Mesenteric fat pad (tissue), 1 donor: ENCODE measurements around the gene TMEM150B. TPM values are rescaled to one million over a fixed set of nuclear protein-coding genes. Genes with fewer than 3 reads are reported as not detected.

ENCODE experiments used
- DNase-seq: peaks from one replicate; pipeline ENCODE4 v3.0.0-alpha.2; 2020; ENCODE audit warnings: low spot score
- total RNA-seq: library from RNA; stranded (reverse); fragmentation: NEBNext Ultra II Directional; extraction: Animal tissue kit (Norgen Biotek cat#: 25700); gene quantifications from one replicate; pipeline ENCODE4 v1.2.1, GENCODE V29; 2021
- donor health status: DM: yes; HTN: yes; CAD: no.

TMEM150B gene
- total RNA-seq, 1 donor from 2014 or later, result 7.1 TPM

DNA sequence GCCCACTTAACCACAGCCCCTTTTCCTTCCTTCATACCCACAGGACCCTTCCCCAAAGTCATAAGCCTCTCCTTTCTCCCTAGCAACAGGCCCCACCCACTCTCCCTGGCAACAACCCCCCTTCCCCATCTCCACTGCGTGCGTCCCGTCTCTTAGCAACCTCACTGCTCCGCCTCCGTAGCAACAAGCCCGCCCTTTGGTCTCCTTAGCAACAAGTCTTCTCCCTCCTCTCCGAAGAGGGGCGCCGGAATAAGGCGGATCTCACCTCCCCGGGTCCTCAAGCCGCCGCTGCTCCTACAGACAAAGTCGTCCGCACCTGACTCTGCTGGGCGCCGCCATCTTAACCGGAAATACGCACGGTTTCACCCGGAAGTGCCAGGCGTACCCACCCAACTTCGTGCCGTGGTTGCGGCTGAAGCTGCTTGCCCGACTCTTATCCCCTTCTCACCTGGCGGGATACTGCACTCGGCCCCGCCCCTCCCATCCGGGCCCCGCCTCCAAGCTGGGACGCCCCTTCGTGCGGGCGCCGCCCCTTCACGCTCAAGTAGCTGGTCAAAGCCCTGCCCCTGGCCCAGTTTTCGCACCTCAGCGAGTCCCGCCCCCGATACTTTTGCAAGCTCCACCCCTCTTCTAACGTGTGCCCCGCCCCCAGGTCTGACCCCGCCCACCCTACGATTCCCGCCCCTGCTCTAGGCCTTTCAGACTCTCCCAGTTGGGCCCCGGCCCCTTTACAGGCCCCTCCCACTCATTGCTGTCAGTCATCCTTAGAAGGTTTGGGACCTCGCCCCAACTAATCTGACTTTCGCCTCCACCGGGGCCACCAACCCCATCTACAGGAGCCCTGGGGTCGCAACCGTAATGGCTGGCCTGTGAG is 45.1 kb downstream of the TMEM150B start, which contains the start of gene HSPBP1:
Gene HSPBP1 (minus strand): TSS at position 341 of the 874 bp plus-strand sequence. CDS start 502 bp downstream, outside the sequence.
- peak; percentile 97 for DNase-seq

DNA sequence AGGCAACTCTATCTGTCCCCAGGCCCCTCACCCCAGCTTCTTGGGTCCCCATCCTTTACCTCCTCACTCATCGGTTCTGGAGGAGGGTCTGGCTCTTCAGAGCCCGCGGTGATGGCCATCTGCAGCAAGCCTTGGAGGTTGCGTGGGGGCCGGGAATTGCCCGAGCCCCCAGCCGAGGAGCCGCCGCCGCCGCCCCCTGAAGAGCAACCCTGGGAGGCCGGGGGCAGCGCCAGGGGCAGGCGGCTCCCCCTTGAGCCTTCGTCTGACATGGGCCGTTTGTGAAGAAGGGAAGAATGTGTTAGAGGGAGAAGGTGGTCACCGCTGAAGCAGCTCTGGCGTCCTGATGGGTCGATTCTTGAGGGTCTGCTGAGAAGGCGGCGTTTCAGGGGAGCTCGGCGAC is 45.8 kb downstream of the TMEM150B start:
- DNase-seq, result no peak

DNA sequence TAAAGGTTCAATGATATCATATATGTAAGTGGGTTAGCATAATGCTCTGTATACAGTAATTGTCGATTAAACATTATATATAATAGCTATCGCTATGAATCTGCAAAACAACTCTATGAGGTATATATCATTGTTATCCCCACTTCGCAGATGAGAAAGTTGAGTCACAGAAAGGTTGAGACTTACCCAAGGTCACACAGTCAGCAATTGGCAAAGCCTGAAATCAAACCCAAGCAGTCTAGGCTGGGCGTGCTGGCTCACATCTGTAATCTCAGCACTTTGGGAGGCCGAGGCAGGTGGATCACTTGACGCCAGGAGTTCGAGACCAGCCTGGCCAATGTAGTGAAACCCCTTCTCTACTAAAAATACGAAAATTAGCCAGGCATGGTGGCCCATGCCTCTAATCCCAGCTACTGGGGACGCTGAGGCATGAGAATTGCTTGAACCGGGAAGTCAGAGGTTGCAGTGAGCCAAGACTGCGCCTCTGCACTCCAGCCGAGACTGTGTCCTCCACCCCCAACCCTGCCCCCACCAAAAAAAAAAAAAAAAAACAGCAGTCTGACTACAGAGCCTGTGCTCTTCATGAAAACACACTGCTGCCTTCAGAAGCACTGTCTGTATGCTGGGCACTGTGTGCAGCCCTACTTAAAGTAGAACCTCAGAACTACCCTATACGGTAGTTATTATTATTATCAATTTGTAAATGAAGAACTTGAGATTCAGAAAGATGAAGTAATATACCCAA is 46.6 kb downstream of the TMEM150B start:
- no peak for DNase-seq

DNA sequence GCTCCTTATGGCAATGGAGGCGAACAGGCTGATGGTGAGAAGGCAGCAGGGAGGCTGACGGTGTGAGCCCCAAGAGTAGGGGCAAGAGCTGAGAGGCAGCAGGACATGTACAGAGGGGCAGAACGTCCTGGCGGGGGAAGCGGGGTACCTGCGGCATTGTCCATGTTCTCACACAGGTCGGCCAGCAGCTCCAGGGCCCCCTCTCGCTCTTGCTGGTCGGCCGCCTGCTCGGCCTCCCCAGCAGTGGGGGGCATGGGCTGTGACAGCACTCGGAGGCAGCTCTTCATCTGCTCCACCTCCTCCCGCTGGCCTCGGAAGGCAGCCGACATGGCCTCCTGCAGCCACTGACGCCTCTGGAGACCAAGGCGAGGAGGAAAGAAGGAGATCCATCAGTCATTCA is 47.6 kb downstream of the TMEM150B start:
- no peak for DNase-seq

DNA sequence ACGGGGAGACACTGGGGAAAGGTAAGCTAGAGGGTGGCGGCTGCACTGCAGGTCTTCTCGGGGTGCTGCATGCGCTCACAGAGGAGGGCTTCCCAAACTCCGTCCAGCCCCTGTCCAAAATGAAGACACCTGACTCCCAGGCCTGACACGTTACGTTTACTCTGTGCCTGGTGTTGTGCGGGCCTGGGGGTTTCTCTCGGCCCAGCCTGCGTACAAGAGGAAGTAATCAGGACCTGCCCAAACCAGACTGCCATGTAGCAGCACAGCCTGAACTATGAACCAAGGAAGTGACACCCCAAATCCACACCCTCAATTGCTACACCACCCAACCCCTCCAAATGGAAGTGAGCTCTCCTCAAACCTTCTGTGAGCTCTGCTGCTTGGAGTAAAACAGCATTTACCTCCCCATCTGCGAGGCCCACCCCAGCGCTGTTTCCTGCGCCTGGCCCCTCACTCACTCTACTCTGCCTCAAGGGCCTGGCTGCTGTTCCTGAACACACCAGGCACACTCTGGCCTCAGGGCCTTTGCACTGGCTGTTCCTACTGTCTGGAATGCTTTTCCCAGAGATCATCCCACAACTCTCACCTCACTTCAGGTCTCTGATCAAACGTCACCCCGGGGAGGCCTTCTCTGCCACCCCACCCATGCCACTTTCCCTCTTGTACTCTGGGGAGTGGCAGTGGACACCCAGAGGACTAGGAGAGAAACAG is 48.3 kb downstream of the TMEM150B start:
- no peak for DNase-seq

DNA sequence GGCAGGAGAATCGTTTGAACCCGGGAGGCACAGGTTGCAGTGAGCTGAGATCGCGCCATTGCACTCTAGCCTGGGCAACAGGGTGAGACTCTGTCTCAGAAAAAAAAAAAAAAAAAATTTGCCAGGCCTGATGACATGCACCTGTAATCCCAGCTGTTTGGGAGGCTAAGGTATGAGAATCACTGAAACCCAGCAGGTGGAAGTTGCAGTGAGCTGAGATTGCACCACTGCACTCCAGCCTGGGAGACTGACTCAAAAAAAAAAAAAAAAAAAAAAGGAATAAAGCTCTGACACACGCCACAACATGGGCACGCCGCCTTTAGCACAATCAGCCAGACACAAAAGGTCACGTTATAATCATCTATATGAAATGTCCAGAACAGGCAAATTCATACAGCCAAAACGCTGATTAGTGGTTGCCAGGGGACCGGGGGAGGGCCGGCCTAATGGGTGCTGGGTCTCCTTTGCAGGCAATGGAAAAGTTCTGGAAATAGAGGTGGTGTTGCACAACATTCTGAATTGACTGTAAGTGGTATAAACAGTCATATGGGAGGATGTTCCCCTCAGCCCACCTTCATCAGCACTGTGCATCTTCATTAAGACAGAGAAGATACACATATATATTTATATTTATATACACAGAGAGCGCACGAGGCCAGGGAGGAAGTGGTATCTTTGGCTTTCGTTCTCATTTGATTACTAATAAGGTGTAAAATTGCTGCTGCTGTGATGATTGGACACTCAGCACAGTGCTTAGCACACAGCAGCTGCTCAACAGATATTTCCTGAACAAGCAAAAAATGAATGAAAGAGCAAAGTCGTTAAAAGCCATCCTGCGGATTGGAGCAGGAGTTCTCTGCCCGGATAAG is 49.1 kb downstream of the TMEM150B start:
- no peak for DNase-seq

DNA sequence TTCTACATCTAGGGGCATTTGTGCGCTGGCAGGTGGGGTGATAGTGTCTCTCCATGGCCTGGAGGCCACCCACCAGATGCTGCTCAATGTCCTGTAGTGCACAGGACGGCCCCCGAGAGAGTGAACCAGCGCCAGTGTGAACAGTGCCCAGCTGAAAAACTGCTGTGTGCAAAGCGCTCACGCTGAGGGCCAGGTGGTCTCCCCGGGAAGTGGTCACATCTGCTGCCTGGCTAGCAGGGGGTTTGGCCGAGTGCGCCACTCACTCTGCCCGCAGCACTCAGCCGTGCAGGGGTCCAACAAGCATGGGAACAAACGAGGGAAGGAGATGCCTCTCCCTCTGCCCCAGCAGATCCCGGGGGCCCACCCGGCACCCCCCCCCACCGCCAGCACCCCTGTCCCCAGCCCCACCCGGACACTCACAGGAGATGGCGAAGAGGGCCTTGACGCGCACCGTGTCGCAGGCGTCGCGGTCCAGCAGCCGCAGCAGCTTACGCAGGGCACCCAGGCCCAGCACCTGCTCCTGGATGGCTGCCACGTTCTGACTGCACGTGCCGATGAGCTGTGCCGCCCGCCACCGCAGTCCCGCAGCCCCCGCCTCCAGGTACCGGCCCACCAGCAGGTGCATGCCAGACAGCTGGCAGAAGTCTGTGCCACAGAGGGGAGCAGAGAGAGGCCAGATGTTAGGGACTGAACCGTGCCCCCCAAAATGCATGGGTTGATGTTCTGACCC is 51.0 kb downstream of the TMEM150B start:
- DNase-seq, result no peak

DNA sequence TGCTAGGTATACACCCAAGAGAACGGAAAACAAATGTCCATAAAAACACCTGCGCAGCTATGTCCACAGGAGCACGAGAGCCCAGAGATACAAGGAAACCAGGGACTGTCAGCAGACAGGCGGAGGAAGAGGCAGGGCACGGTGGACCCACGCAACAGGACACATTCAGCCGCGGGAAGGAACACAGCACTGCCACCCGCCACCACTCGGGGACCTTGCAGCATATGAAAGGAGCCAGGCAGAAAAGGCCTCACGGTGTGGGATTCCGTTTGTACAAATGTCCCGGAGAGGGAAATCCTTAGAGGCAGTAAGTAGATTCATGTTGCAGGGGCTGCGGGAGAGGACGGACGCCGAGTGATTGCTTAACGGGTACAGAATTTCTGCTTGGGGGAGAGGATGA is 53.0 kb downstream of the TMEM150B start:
- no peak for DNase-seq

DNA sequence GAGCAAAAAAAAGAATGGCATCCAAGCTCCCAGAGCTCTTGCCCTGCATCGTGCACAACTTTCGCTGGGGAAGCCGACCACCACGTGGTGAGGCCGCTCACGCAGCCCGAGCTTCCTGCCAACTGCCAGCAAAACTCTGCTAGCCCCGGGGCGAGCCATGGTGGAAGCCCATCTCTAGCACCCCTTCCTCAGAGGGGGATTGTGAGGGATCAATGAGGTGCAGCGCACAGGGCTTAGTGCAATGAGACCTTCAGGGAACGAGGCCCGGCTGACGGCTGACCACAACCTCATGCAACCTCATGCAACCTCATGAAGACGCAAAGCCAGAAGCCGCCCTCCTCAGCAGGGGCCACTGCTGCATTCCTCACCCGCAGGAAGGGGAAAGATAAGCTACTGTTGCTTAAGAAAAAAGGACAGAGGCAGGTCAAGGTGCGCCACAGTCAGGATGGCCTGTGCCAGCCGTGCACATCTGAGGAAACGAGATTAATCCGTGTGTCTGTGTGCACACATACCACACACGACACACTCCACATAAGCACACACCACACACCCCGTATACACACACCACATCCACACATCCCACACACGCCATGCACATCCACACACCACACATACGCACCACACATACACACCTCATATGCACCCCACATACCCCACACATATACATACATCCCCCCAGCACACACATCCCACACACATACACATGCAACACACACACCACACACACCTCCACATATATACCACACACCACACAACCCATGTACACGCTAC is 54.8 kb downstream of the TMEM150B start:
- no peak for DNase-seq

DNA sequence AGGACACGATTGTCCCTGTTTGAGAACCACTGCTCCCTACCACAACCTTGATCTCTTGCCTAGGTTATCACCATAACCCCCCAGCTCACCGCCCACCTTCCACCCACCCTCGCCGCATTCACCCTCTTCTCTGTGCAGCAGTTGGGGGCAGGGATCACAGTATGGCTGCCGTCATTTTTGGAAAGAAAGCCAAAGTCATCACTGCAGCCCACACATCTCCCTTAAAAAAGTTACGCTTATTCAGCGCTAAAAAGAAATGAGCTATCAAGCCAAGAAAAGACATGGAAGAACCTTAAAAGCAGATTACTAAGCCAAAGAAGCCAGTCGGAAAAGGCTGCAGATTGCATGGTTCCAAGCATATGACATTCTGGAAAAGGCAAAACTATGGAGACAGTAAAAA is 55.8 kb downstream of the TMEM150B start:
- no peak for DNase-seq

DNA sequence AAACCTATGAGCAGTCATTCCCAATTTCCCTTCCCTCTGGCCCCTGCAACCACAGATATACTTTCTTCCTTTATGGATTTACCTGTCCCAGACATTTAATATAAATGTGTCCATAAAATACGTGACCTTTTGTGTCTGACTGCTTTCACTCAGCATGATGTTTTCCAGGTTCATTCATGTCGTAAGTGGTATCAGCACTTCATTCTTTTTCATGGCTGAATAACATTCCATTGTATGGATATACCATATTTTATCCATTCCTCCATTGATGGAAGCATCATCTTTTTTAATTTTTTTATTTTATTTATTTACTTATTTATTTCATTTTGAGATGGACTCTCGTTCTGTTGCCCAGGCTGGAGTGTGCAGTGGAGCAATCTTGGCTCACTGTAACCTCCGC is 58.3 kb downstream of the TMEM150B start:
- no peak for DNase-seq

DNA sequence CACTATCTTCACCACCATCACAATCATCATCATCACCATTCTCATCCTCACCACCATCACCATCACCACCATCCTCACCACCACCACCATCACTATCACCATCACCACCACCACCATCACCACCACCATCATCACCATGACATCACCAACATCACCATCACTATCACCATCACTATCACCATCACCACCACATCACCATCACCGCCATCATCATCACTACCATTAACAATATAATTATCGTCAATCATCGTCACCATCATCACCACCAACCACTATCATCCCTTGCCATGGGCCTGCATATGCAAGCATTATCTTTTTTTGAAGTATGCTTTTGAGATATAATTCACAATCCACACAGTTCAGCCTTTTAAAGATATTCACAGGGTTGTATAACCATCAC is 58.7 kb downstream of the TMEM150B start:
- DNase-seq, result no peak

DNA sequence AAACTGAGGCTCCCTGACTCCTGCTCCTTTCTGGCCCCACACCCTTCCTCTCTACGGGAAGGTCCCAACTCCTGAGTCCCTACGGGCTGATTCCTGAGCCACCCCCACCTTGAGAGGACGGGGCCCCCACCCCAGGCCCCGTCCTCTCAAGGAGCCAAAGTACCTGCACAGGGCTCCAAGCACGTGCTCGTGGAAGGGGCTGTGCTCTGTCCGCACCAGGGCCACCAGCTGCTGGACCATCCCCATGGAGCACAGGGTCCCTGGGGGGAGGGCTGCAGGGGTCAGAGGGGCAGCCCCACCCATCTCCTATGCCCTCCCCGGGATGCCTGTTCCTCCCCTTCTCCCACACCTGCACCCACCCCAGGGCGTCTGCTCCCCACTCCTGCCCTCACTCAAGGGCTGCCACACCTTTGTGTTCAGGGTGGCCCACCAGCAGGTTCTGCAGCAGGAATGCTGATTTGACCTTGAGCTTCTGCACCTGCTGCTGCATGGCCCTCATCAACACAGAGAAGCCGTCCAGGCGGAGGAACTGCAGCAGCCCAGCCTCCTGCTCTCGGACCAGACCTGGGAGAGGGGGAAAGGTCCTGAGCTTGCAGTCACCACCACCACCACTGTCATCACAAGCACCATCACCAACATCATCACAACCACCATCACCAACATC is 59.3 kb downstream of the TMEM150B start:
- DNase-seq, result no peak

DNA sequence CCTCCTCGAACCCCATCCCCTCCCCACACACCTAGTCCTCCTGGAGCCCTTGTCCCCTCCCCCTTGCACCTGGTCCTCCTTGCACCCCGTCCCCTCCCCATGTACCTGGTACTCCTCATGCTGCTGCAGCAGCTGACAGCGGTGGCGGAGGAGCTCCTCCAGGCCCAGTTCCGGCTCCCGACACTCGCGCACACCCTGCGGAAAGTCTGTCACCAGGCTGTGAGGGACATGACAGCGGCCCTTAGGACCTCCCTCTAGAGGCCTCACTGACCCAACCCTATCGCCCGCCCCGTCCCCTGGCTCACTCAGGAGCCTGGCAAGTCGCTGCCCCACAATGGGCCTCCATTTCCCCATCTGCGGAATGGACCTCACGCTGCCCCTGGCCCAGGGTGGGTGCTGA is 60.0 kb downstream of the TMEM150B start:
- DNase-seq, result no peak

DNA sequence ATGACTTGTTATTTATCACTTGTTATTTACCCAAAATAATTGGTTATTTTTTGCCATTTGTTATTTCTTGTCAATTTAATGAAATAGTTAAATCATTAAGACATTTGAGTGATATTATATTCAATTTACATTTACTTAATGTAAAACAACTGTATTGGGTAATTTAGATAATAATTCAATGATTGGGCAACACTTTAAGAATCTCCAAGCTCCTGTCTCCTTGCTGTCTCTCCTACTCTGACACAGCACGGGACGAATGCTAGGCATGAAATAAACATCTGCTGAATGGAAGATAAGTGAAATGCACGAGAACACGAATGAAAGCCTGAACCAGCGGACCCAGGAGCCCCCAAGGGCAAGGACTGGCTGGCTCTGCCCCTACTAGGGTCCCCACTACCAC is 60.6 kb downstream of the TMEM150B start:
- DNase-seq, result no peak
